ENCODE results near the gene CD79B.
"Not testable (repeated sequence)": the region's sequence is repeated elsewhere in the genome, so short reads cannot be mapped to it uniquely, and the experiment has no call there.

The CD79B gene

DNA sequence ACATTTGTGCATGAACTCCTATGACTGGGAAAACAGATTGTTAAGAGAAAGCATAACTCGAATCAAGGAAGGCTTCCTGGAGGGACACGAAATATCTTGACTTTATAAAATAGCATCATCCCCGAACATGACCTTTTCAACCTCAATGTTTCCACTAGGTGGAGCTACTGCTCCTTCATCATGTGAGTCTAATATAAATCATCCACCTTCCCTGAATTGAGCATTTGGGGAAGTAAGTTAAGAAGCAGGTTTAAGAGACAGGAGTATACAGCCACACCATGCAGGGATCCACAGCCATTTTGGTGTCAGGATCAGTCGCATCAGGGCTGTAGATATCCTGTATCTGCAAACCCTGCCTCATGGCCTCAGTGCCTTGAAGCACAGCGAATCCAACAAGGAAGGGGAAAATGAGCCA is 28.3 kb downstream of the CD79B start:
- H3K9me3 ChIP-seq (ENCODE audit: control insufficient read depth in 1 of 2, low read length in 2 of 2); H3K4me1 ChIP-seq (ENCODE audit: control insufficient read depth in 1 of 2, insufficient read depth in 2 of 2, low read length in 2 of 2); H3K36me3 ChIP-seq (ENCODE audit: control insufficient read depth in 1 of 2, insufficient read depth in 2 of 2, low read length in 2 of 2); H3K27me3 ChIP-seq (ENCODE audit: low read depth, low read length); H3K4me3 ChIP-seq (ENCODE audit: low read depth in 1 of 2, low read length in 2 of 2); H3K27ac ChIP-seq (ENCODE audit: low read length): not testable (repeated sequence)

DNA sequence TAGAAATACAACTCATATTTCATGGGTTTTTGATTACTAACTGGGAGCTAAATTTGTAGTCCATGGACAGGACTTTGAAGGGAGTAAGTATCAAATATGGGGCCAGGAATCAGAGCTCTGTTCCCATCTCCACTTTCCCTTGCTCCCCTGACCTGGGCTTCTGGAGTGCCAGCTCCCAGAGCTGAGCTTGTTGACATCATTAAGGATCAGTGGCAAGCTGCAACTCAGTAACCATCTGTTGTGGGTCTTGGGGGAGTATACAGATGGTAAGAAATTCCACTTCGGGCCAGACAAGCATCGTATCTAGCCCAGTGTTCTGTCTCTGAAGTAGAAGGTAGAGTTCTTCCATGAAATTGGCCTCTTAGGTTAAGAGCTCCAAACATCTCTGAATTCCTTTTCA is 30.2 kb downstream of the CD79B start:
- H3K4me1 ChIP-seq (ENCODE audit: control insufficient read depth in 1 of 2, insufficient read depth in 2 of 2, low read length in 2 of 2); H3K4me3 ChIP-seq (ENCODE audit: low read depth in 1 of 2, low read length in 2 of 2); H3K27ac ChIP-seq (ENCODE audit: low read length); H3K27me3 ChIP-seq (ENCODE audit: low read depth, low read length); H3K36me3 ChIP-seq (ENCODE audit: control insufficient read depth in 1 of 2, insufficient read depth in 2 of 2, low read length in 2 of 2); H3K9me3 ChIP-seq (ENCODE audit: control insufficient read depth in 1 of 2, low read length in 2 of 2): not testable (repeated sequence)

DNA sequence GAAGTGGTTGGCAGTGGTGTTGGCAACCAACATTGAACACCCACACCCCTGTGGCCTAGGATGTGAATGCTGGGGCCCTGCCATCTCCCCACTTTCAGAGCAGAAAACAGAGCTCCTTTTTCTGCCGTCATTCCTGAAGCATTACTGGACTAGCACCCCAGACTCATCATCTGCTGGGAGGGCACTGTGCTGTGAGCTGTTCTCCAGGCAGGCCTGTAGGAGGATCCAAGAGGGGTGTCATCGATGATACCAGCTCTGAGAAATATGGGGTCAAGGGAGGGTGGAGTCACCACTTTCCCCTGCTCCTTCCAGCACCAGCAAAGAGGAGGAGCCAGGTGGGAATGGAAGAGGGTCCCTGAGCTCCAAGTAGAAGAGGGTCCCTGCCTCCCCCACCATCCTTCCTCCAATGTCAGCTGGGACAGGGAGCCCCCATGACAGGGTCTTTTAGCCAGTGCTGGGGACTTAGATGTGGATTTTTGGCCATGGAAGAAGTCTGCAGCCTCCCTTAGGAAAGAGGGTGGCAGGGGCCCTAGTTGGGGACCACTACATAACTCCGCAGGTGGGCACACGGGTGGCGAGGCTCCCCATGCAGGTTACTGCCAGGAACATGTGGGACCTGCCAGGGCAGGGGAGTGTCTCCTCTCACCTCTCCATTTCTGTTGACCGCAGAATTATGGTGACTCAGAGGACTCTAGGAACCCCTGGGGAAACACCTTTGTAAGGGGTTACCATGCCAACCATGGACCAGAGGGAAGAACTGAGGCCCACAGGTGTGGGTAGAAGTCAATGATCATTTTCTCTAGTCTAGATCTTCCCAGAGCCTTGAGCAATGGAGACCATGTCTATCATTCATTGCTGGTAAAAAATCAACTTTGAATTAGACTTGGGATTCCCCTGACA is 33.0 kb downstream of the CD79B start:
- H3K4me3 ChIP-seq (ENCODE audit: low read depth in 1 of 2, low read length in 2 of 2); H3K27ac ChIP-seq (ENCODE audit: low read length); H3K9me3 ChIP-seq (ENCODE audit: control insufficient read depth in 1 of 2, low read length in 2 of 2); H3K27me3 ChIP-seq (ENCODE audit: low read depth, low read length); H3K36me3 ChIP-seq (ENCODE audit: control insufficient read depth in 1 of 2, insufficient read depth in 2 of 2, low read length in 2 of 2); H3K4me1 ChIP-seq (ENCODE audit: control insufficient read depth in 1 of 2, insufficient read depth in 2 of 2, low read length in 2 of 2): not testable (repeated sequence)

DNA sequence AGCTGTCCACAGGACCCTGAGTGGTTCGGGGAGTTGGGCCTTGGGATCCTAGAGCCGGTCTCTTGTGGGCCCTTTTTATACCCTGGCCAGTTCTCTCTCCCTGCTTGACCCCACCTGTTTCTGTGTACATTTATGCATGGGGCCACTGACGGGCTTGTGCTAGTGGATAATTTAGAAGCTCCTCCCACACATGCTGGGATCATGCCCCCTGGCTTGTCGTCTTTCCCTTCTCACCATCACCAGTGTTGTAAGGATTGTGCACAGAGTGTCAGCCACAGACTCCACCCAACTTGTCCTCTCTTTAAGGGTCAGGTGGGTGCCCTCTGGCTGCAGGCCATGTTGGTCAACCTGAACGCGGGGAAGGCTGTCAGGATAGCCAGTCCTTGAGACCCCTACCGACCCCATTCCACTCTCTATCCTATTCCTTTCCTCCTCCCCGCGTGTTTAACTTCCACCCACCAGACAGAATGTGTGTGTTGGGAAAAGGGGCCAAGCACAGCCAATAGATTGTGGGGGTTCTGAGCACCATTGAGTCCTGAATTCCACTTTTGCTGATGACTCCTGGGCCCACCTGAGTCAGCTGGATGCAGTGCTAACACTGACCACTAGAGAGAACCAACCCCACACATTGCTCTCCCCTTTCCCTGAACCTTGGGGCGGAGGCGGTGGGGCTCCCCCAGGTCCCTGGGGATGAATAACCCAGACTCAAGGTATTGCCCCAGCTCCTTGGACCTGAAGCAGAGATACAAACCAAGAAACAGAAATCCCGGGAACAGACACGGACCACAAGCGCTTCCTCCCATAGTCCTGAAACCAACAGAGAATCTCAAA is 35.4 kb downstream of the CD79B start, which contains the start of gene CSH1:
CSH1 (minus strand) TSS at position 51 of the 831 bp plus-strand sequence. CDS start 63 bp downstream, outside the sequence.
- not testable (repeated sequence) for H3K36me3 ChIP-seq (ENCODE audit: control insufficient read depth in 1 of 2, insufficient read depth in 2 of 2, low read length in 2 of 2); H3K9me3 ChIP-seq (ENCODE audit: control insufficient read depth in 1 of 2, low read length in 2 of 2); H3K27me3 ChIP-seq (ENCODE audit: low read depth, low read length); H3K4me3 ChIP-seq (ENCODE audit: low read depth in 1 of 2, low read length in 2 of 2); H3K4me1 ChIP-seq (ENCODE audit: control insufficient read depth in 1 of 2, insufficient read depth in 2 of 2, low read length in 2 of 2); H3K27ac ChIP-seq (ENCODE audit: low read length)

DNA sequence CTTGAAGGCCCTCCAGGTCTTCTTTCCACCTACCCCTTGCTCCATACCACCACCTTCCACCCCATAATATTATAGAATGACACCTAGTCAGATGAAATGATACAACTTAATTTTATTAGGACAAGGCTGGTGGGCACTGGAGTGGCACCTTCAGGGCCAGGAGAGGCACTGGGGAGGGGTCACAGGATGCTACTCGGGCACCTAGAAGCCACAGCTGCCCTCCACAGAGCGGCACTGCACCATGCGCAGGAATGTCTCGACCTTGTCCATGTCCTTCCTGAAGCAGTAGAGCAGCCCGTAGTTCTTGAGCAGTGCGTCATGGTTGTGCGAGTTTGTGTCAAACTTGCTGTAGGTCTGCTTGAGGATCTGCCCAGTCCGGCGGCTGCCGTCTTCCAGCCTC is 37.3 kb downstream of the CD79B start:
- not testable (repeated sequence) for H3K4me3 ChIP-seq (ENCODE audit: low read depth in 1 of 2, low read length in 2 of 2); H3K27me3 ChIP-seq (ENCODE audit: low read depth, low read length); H3K36me3 ChIP-seq (ENCODE audit: control insufficient read depth in 1 of 2, insufficient read depth in 2 of 2, low read length in 2 of 2)

DNA sequence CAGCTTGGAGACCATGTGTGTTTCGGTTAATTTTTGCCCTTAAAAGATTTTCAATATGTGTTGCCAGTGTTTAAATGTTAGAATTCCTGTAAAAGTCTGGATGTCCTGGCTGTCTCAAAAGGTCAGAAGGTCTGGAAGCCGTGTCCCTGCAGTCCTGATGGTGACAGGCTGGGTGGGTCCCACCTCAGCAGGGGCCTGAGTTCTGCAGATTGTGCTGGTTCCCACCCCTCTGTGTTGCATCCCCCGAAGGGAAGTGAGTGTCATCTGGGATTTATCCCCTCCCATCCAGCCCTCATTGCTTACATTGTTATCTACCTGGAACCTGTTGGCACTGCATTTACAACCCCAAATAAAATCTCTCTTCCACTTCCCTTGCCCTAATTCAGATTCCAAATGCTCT is 38.1 kb downstream of the CD79B start:
- not testable (repeated sequence) for H3K9me3 ChIP-seq (ENCODE audit: control insufficient read depth in 1 of 2, low read length in 2 of 2); H3K27ac ChIP-seq (ENCODE audit: low read length); H3K4me1 ChIP-seq (ENCODE audit: control insufficient read depth in 1 of 2, insufficient read depth in 2 of 2, low read length in 2 of 2); H3K4me3 ChIP-seq (ENCODE audit: low read depth in 1 of 2, low read length in 2 of 2); H3K27me3 ChIP-seq (ENCODE audit: low read depth, low read length); H3K36me3 ChIP-seq (ENCODE audit: control insufficient read depth in 1 of 2, insufficient read depth in 2 of 2, low read length in 2 of 2)

More for the DNA sequence above, 37.3 kb downstream of the CD79B start:
- H3K9me3 ChIP-seq (ENCODE audit: control insufficient read depth in 1 of 2, low read length in 2 of 2); H3K27ac ChIP-seq (ENCODE audit: low read length); H3K4me1 ChIP-seq (ENCODE audit: control insufficient read depth in 1 of 2, insufficient read depth in 2 of 2, low read length in 2 of 2): not testable (repeated sequence)

DNA sequence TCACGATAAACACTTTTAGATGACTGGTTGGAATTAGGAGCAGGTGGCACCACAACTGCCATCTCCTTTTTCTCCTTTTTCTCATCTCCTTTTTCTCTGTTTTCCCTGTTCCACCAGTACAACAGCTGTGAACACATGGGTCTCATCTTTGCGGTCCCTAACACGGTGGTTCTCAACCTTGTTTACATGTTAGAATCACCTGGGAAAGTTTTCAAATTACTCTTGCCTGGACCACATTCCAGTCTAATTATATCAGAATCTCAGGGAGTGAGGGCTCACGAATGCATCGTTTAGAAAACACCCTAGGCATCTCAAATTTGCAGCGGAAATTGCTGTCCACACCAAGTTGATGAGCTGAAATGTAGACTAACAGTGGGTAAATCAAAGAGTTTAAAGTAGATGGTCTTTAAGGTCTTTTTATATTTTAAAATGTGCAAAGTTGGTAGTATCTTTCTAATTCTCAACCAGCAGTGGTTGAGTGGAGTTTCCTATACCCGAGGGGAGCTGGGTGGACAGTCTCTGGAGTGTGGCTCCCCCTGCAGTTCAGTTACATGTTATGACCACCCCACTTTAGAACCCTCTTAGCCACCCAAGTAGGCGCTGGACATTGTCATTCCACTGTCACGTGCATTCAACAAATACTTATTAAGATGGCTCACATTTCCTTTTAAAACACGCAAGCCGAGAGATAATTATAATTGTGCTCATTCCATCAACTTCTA is 39.7 kb downstream of the CD79B start:
- H3K4me1 ChIP-seq (ENCODE audit: control insufficient read depth in 1 of 2, insufficient read depth in 2 of 2, low read length in 2 of 2); H3K36me3 ChIP-seq (ENCODE audit: control insufficient read depth in 1 of 2, insufficient read depth in 2 of 2, low read length in 2 of 2): not testable (repeated sequence)

DNA sequence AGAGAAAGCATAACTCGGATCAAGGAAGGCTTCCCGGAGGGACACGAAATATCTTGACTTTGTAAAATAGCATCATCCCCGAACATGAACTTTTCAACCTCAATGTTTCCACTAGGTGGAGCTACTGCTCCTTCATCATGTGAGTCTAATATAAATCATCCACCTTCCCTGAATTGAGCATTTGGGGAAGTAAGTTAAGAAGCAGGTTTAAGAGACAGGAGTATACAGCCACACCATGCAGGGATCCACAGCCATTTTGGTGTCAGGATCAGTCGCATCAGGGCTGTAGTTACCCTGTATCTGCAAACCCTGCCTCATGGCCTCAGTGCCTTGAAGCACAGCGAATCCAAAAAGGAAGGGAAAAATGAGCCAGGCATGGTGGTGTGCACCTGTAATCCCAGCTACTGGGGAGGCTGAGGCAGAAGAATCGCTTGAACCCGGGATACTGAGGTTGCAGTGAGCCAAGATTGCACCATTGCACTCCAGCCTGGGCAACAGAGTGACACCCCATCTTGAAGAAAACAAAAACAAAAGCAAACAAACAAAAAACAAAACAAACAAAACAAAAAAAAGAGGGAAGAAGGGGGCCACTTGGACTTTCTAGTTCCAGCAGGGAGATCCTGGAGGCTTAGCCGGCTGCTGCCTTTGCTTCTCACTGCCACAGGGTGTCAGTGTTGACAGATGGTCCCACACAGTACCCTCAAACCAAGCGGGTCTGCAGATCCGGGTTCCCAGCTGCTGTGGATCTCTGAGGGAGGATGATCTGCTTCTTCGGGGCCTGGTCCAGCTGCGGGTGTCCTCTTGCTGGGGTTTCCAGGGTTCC is 42.9 kb downstream of the CD79B start:
- H3K4me3 ChIP-seq (ENCODE audit: low read depth in 1 of 2, low read length in 2 of 2); H3K4me1 ChIP-seq (ENCODE audit: control insufficient read depth in 1 of 2, insufficient read depth in 2 of 2, low read length in 2 of 2); H3K27me3 ChIP-seq (ENCODE audit: low read depth, low read length); H3K27ac ChIP-seq (ENCODE audit: low read length); H3K9me3 ChIP-seq (ENCODE audit: control insufficient read depth in 1 of 2, low read length in 2 of 2); H3K36me3 ChIP-seq (ENCODE audit: control insufficient read depth in 1 of 2, insufficient read depth in 2 of 2, low read length in 2 of 2): not testable (repeated sequence)

More for the DNA sequence above, 39.7 kb downstream of the CD79B start:
- not testable (repeated sequence) for H3K9me3 ChIP-seq (ENCODE audit: control insufficient read depth in 1 of 2, low read length in 2 of 2); H3K4me3 ChIP-seq (ENCODE audit: low read depth in 1 of 2, low read length in 2 of 2); H3K27ac ChIP-seq (ENCODE audit: low read length); H3K27me3 ChIP-seq (ENCODE audit: low read depth, low read length)

DNA sequence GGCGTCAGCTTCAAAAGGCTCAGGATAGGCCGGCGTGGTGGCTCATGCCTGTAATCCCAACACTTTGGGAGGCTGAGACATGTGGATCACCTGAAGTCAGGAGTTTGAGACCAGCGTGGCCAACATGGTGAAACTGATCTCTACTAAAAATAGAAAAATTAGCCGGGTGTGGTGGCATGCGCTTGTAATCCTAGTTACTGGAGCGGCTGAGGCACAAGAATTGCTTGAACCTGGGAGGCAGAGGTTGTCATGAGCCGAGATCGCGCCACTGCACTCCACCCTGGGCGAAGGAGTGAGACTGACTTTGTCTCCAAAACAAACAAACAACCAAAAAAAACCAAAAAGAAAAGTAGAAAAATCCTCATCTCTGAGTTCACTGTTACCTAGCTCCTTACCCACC is 47.0 kb downstream of the CD79B start:
- not testable (repeated sequence) for H3K36me3 ChIP-seq (ENCODE audit: control insufficient read depth in 1 of 2, insufficient read depth in 2 of 2, low read length in 2 of 2); H3K4me3 ChIP-seq (ENCODE audit: low read depth in 1 of 2, low read length in 2 of 2); H3K4me1 ChIP-seq (ENCODE audit: control insufficient read depth in 1 of 2, insufficient read depth in 2 of 2, low read length in 2 of 2); H3K27me3 ChIP-seq (ENCODE audit: low read depth, low read length); H3K9me3 ChIP-seq (ENCODE audit: control insufficient read depth in 1 of 2, low read length in 2 of 2); H3K27ac ChIP-seq (ENCODE audit: low read length)

DNA sequence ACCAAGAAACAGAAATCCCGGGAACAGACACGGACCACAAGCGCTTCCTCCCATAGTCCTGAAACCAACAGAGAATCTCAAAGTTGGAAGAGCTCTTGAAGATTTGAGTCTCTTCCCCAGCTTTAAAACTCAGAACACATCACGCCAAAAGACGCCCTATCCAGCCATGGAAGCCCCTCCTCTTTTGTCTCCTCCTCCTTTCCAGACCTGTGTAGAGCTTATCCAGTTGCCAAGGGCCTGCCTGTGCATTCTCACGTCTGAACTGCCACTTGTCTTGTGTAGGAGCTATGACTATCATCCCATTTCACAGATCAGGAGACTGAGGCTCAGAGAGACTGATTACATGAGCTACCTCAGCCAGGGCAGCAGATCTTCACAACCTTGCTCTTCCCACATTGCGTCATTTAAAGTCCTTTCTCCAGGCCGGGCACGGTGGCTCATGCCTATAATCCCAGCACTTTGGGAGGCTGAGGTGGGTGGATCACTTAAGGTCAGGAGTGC is 49.5 kb downstream of the CD79B start:
- not testable (repeated sequence) for H3K4me1 ChIP-seq (ENCODE audit: control insufficient read depth in 1 of 2, insufficient read depth in 2 of 2, low read length in 2 of 2); H3K4me3 ChIP-seq (ENCODE audit: low read depth in 1 of 2, low read length in 2 of 2); H3K36me3 ChIP-seq (ENCODE audit: control insufficient read depth in 1 of 2, insufficient read depth in 2 of 2, low read length in 2 of 2); H3K9me3 ChIP-seq (ENCODE audit: control insufficient read depth in 1 of 2, low read length in 2 of 2); H3K27me3 ChIP-seq (ENCODE audit: low read depth, low read length); H3K27ac ChIP-seq (ENCODE audit: low read length)

Data from muscle layer of duodenum (tissue), 2 donors.